Neural cell (in vitro differentiated cells): ENCODE measurements around the gene TMEM184C. TPM values are rescaled to one million over a fixed set of nuclear protein-coding genes. Genes with fewer than 3 reads are reported as not detected.

Experiments
- H2AFZ ChIP-seq: fragments of 200-600, 300-800 bp; sonication (generic), shearing (Covaris generic); 2 replicates; pipeline ENCODE4 v1.6.0; 2014; ENCODE audit warnings: low read depth, mild to moderate bottlenecking, antibody characterized with exemption, low read length, moderate library complexity
- H3F3A ChIP-seq: fragments of 200-600 bp; shearing (Covaris generic); 2 replicates; pipeline ENCODE4 v1.6.1; 2016; ENCODE audit warnings: mild to moderate bottlenecking, moderate library complexity, mixed read lengths, antibody characterized with exemption, low read length; ENCODE audit not compliant: insufficient read depth, poor library complexity, severe bottlenecking
- H3K27ac ChIP-seq: fragments of 200-600, 300-800 bp; sonication (generic), shearing (Covaris generic); 2 replicates; pipeline ENCODE4 v1.5.1; 2014; ENCODE audit warnings: mild to moderate bottlenecking, low read length, moderate library complexity
- H3K27me3 ChIP-seq: fragments of 300-800, 200-600 bp; sonication (generic), shearing (Covaris generic); 2 replicates; pipeline ENCODE4 v1.6.0; 2014; ENCODE audit warnings: mild to moderate bottlenecking, low read depth, low read length, moderate library complexity; ENCODE audit not compliant: insufficient read depth
- H3K36me3 ChIP-seq: fragments of 300-800, 200-600 bp; sonication (generic), shearing (Covaris generic); 2 replicates; pipeline ENCODE4 v1.5.1; 2014; ENCODE audit warnings: mild to moderate bottlenecking, antibody characterized with exemption, low read length, moderate library complexity; ENCODE audit not compliant: insufficient read depth
- H3K4me2 ChIP-seq: fragments of 300-800, 200-600 bp; sonication (generic), shearing (Covaris generic); 2 replicates; pipeline ENCODE4 v1.6.0; 2014; ENCODE audit warnings: mild to moderate bottlenecking, low read length
- H3K4me3 ChIP-seq: fragments of 300-800, 200-600 bp; sonication (generic), shearing (Covaris generic); 2 replicates; pipeline ENCODE4 v1.5.1; 2014; ENCODE audit warnings: mild to moderate bottlenecking, low read length, moderate library complexity
- H3K79me2 ChIP-seq: fragments of 200-600 bp; shearing (Covaris generic); replicated peaks from 2 replicates; pipeline ENCODE4 v1.6.0; 2014; ENCODE audit warnings: mild to moderate bottlenecking, low read length, moderate library complexity; ENCODE audit not compliant: insufficient read depth
- H3K9ac ChIP-seq: fragments of 300-800, 200-600 bp; sonication (generic), shearing (Covaris generic); 2 replicates; pipeline ENCODE4 v1.6.1; 2016; ENCODE audit warnings: mild to moderate bottlenecking, low read length, mixed read lengths
- H3K9me2 ChIP-seq: fragments of 200-600 bp; shearing (Covaris generic); 2 replicates; pipeline ENCODE4 v1.6.1; 2016; ENCODE audit warnings: mild to moderate bottlenecking, low read length, mixed read lengths; ENCODE audit not compliant: insufficient read depth
- H3K9me3 ChIP-seq: fragments of 200-600, 300-800 bp; sonication (generic), shearing (Covaris generic); 2 replicates; pipeline ENCODE4 v1.6.1; 2016; ENCODE audit warnings: mild to moderate bottlenecking, mixed run types, low read length, moderate library complexity, mixed read lengths
- H4K20me1 ChIP-seq: fragments of 200-600 bp; shearing (Covaris generic); 2 replicates; pipeline ENCODE4 v1.6.1; 2016; ENCODE audit warnings: mild to moderate bottlenecking, mixed run types; ENCODE audit not compliant: insufficient read depth
- CTCF ChIP-seq: fragments of 450-650 bp; IDR thresholded peaks from 2 replicates; pipeline ENCODE4 v1.5.1; 2014; ENCODE audit warnings: antibody characterized with exemption, mild to moderate bottlenecking, moderate library complexity; ENCODE audit not compliant: poor library complexity, severe bottlenecking
- EP300 ChIP-seq: fragments of 450-650 bp; conservative IDR thresholded peaks from 2 replicates; pipeline ENCODE4 v1.6.1; 2014; ENCODE audit warnings: antibody characterized with exemption, mild to moderate bottlenecking, moderate library complexity; ENCODE audit not compliant: poor library complexity, severe bottlenecking
- EZH2 ChIP-seq: fragments of 200-600, 300-800 bp; shearing (Covaris generic), sonication (generic); IDR thresholded peaks from 2 replicates; pipeline ENCODE4 v1.6.1; 2014; ENCODE audit warnings: antibody characterized with exemption, low read length, borderline replicate concordance, mild to moderate bottlenecking; ENCODE audit not compliant: insufficient read depth, poor library complexity, severe bottlenecking
- MXI1 ChIP-seq: fragments of 450-650 bp; conservative IDR thresholded peaks from 2 replicates; pipeline ENCODE4 v1.6.1; 2014; ENCODE audit warnings: antibody characterized with exemption, mild to moderate bottlenecking; ENCODE audit not compliant: poor library complexity, severe bottlenecking
- POLR2AphosphoS5 ChIP-seq: IDR thresholded peaks from 2 replicates; pipeline ENCODE4 v1.6.1; 2012
- RAD21 ChIP-seq: fragments of 450-650 bp; conservative IDR thresholded peaks from 2 replicates; pipeline ENCODE4 v1.6.1; 2014; ENCODE audit warnings: antibody characterized with exemption, mild to moderate bottlenecking, moderate library complexity
- REST ChIP-seq: IDR thresholded peaks from 2 replicates; pipeline ENCODE4 v1.6.1; 2012; ENCODE audit warnings: borderline replicate concordance
- SMC3 ChIP-seq: fragments of 450-650 bp; conservative IDR thresholded peaks from 2 replicates; pipeline ENCODE4 v1.6.1; 2014; ENCODE audit warnings: antibody characterized with exemption, mild to moderate bottlenecking, moderate library complexity; ENCODE audit not compliant: poor library complexity
- TAF1 ChIP-seq: IDR thresholded peaks from 2 replicates; pipeline ENCODE4 v1.6.1; 2012; ENCODE audit warnings: low read depth
- polyA plus RNA-seq: library from polyadenylated mRNA; depleted of rRNA; stranded (reverse); fragments of >200 nt; gene quantifications from 2 replicates; pipeline ENCODE4 v1.2.3, GENCODE V29; 2014

Gene TMEM184C
- polyA plus RNA-seq, 1 donor from 2014 or later = 48.8 TPM

- no peak overlapping the region for H3K9ac ChIP-seq
- H3K27me3 ChIP-seq = no peaks in the 10 kb centered on the region
- H3K79me2 ChIP-seq = no peaks in the 10 kb centered on the region
- H3K9me2 ChIP-seq = no peaks in the 10 kb centered on the region
- H3F3A ChIP-seq = no peaks in the 10 kb centered on the region
- no peak overlapping the region for H3K4me3 ChIP-seq
- no peak overlapping the region for H2AFZ ChIP-seq
- no peaks in the 10 kb centered on the region for H3K9me3 ChIP-seq
- H3K27ac ChIP-seq = no peak overlapping the region
- peaks cover 12% of the 10 kb centered on the region for H3K36me3 ChIP-seq
- no peak for TF ChIP-seq EZH2
- TF ChIP-seq MXI1 = no peak
- no peak for TF ChIP-seq SMC3
- no peak for TF ChIP-seq REST
- TF ChIP-seq TAF1 = no peak
- TF ChIP-seq CTCF = no peak
- TF ChIP-seq EP300 = no peak
- no peak for TF ChIP-seq RAD21
- TF ChIP-seq POLR2AphosphoS5 = no peak
- H3K4me2 ChIP-seq = no peak overlapping the region
- no peaks in the 10 kb centered on the region for H4K20me1 ChIP-seq
Measured at GRCh38 chr4:147640331-147640730, 23.1 kb downstream of the TMEM184C start.

- TF ChIP-seq EP300 = no peak
- no peak for TF ChIP-seq POLR2AphosphoS5
- TF ChIP-seq CTCF = no peak
- no peak for TF ChIP-seq REST
- TF ChIP-seq MXI1 = no peak
- no peak for TF ChIP-seq RAD21
- TF ChIP-seq TAF1 = no peak
- no peak for TF ChIP-seq EZH2
- TF ChIP-seq SMC3 = no peak
- Histone ChIP-seq H3K4me3 (no peak overlapping the region), H3K36me3 (no peaks in the 10 kb centered on the region), H3K9me2 (no peaks in the 10 kb centered on the region), H2AFZ (no peak overlapping the region), H3F3A (no peaks in the 10 kb centered on the region), H3K9ac (no peak overlapping the region), H3K27ac (no peak overlapping the region), H3K27me3 (no peaks in the 10 kb centered on the region), H3K79me2 (no peaks in the 10 kb centered on the region), H4K20me1 (no peaks in the 10 kb centered on the region), H3K4me2 (no peak overlapping the region), H3K9me3 (no peaks in the 10 kb centered on the region)
Measured at GRCh38 chr4:147643616-147644015, 26.4 kb downstream of the TMEM184C start.
